NK-92 (cell line): Measurements from ENCODE around the gene LSM12.
A peak's percentile ranks its signal among the peaks of the same experiment; 100 is the strongest.
"Not testable (repeated sequence)": the region's sequence is repeated elsewhere in the genome, so short reads cannot be mapped to it uniquely, and the experiment has no call there.

Experiments
- DNase-seq: peaks from one replicate; lab custom pipeline; 2025; ENCODE audit not compliant: unreplicated experiment; lab: John Stamatoyannopoulos, UW

Gene LSM12

DNA sequence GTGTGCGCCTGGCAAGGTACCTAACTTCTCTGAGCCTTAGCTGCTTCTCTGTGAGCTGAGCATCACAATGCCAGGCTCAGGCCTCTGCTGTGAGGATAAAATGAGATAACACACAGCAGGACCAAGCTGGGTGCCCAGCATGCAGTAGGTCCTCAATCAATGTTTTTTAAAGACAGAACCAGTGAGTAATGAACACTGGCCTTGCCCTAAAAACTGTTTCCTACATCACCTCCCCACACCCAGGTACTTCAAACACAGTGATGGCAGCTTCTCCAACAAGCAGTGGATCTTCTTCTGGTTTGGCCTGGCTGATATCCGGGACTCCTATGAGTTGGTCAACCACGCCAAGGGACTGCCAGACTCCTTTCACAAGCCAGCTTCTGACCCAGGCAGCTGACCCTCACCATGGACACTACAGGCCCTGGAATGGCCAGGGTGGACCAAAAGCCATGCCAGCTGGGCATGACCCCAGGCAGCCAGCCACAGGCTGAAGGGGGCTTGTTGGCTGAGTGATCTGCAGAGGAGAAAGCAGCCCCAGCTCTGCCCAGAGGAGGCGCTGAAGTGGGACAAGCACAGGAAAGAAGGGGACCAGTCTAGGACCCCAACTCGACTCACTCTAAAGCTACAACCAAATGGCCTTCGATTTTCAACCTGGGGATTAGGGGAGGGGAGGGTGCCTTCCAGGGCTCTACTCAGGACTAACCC is 58.1 kb downstream of the LSM12 start:
- no peak for DNase-seq

- no peak for DNase-seq
Observed at GRCh38 chr17:44007346-44008204, 58.9 kb downstream of the LSM12 start.

GRCh38 chr17:44006598-44007345 is 59.7 kb downstream of the LSM12 start:
- peak; percentile 85 for DNase-seq

DNA sequence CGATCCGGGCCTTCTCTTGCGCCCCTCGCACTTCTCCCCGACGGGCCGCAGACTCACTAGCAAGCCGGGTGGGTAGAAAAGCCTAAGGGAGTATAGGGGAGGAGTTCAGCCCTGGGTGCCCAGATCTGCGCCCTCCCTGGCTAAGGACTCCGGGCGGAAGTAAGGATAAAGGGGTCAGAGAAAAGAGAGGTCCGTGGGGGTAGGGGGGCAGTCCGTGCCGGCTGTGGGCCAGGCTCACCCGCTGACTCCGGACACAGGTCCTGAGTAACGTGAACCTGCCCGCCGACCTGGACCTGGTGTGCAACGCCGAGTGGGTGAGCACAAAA is 60.2 kb downstream of the LSM12 start:
- DNase-seq: no peak

GRCh38 chr17:44005527-44006271 is 60.8 kb downstream of the LSM12 start:
- DNase-seq: no peak

GRCh38 chr17:44004761-44005526 is 61.5 kb downstream of the LSM12 start:
- no peak for DNase-seq

- no peak for DNase-seq
Observed at GRCh38 chr17:44004077-44004760, 62.3 kb downstream of the LSM12 start, which contains the start of gene NAGS. TSS of gene NAGS (plus strand) at chr17:44004622. CDS start at chr17:44004664, 42 bp downstream.

DNA sequence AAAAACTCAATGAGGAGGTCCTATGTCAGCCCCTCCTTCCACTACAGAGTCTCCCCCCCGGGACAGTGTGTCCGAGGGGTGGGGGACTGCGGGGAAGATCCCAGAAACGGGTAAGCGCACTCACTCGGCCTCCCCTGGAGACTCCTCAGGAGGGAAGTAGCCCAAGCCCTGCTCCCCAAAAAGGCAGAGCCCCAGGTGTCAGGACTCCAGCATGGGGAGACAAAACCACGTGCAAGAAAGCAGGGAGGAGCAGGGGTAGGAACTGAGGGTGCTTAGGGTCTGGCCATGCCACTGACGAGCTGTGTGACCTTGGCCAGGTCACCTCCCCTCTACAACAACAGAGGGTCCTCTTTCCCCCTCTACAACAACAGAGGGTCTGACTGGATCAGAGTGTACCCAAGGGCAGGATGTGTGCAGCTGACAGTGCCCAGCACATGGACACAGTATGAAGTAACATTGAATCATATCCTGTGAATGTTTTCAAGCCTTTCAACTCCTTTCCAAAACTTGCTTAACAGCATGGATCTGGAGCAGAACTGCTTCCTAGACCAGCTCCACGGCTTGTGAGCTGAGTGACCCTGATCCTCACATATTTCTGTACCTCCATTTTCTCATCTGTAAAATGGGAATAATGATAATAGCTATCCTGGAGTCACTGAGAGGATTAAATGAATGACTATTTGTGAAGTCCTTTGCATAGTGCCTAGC is 64.2 kb downstream of the LSM12 start:
- no peak for DNase-seq

DNA sequence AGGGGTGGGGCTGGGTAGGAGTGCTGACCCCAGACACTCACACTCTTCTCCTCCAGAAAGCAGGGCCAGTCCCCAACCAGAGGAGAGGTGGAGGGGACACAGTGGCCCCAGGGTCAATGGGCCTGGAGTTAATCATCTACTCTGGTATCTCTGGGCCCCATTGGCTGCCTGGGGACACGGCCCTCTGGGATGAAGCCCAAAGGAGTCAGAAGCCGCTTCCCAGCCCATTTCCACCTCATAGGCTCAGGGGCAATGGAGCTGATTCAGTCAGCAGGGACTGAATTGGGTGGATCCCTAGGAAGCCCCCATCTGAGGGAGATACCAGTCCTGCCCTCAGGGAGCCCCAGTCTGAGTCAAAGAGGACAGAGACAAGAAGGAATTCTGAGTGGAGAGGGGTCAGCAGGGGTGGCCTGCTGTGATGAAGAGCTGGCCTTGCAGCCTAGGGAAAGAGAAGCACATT is 65.0 kb downstream of the LSM12 start:
- no peak for DNase-seq

- DNase-seq: no peak
Observed at GRCh38 chr17:44000871-44001460, 65.5 kb downstream of the LSM12 start.

GRCh38 chr17:44000141-44000860 is 66.2 kb downstream of the LSM12 start:
- no peak for DNase-seq

DNA sequence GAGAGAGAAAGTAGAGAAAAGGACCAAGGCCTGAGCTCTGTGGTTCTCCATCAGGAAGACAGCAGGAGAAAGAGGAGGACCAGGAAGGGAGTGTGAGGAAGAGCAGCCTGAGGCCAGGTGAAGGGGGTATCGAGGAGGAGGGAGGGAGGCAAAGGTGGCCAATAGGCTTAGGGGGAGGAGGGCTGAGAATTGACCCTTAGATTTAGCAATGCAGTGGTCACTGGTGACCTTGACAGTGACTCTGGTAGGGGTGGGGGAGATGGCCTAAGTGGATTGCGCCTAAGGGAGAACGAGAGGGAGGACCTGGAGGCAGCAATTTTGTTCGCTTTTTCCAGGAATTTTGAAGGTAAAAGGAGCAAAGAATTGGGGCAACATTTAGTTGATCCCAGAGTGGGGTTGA is 67.4 kb downstream of the LSM12 start:
- no peak for DNase-seq

GRCh38 chr17:43998552-43998951 is 67.9 kb downstream of the LSM12 start:
- no peak for DNase-seq

- not testable (repeated sequence) for DNase-seq
Observed at GRCh38 chr17:43997180-43997579, 69.3 kb downstream of the LSM12 start.

GRCh38 chr17:43995150-43995471 is 71.4 kb downstream of the LSM12 start:
- DNase-seq: no peak

DNA sequence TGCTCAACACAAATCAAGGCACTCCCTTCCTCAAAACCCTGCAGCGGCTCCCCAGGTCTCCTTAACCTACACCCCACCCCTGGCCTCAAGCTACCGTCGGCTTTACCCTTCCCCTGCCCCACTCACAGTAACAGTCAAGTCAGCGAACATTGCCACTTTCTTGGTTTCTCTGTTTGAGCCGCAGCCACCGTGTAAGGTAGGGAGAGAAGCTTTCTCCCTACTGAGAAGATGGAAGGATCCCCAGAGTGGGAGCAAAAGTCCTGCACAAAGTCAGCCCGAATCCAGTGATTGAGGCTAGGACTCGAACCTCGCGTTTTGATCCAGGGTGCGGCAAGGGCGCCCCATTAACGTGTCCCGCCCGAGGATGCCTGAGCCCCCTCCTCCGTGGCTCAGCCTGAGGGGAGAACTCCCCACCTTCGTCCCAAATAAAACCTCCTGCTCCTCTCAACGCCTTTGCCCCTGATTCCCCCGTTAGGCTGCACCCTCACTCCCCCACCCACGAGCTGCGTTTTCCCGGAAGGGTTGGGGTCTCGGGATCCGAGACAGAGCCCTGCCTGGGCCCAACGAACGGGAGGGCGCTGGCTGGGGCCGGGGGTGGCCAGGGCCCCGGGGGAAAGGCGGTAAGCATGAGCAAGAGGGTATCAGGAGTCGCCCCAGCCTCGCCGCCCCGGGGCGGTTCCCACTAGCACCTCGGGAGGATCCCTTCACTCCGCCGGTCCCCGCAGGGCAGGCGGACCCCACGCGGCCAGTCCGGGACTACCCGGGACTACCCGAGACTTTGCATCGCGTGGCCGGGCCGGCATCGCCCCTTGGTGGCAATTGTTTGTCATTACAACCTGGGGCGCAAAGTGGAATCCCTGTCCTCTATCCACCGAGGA is 72.0 kb downstream of the LSM12 start:
- DNase-seq: no peak

DNA sequence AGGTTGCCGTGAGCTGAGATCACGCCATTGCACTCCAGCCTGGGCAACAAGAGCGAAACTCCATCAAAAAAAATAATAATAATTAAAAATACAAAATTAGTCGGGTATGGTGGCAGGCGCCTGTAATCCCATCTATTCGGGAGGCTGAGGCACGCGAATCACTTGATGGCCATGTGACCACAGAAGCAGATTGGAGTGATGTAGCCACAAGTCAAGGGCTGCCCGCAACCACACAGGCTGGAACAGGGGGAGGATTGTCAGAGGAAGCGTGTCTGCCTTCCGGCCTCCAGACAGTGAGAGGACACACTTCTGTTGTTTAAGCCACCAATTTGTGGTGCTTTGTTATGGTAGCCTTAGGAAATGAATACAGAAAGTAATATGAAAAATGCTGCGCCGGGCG is 73.8 kb downstream of the LSM12 start:
- no peak for DNase-seq
